BE2C (cell line): ENCODE results near the gene MTAP. TPM values are rescaled to one million over a fixed set of nuclear protein-coding genes. Genes with fewer than 3 reads are reported as not detected.
A peak's percentile ranks its signal among the peaks of the same experiment; 100 is the strongest.

ENCODE experiments used
- DNase-seq: peaks from one replicate; pipeline ENCODE4 v3.0.0-alpha.2; 2020
- H3K27me3 ChIP-seq: fragments of 250-450 bp; sonication (Bioruptor Pico); 2 replicates; pipeline ENCODE4 v1.5.1; 2020; ENCODE audit warnings: mild to moderate bottlenecking
- H3K36me3 ChIP-seq: fragments of 250-450 bp; sonication (Bioruptor Pico); 2 replicates; pipeline ENCODE4 v1.5.1; 2020; ENCODE audit warnings: mild to moderate bottlenecking
- H3K4me1 ChIP-seq: fragments of 250-450 bp; sonication (Bioruptor Pico); 2 replicates; pipeline ENCODE4 v1.5.1; 2020
- H3K4me3 ChIP-seq: 2 replicates; pipeline ENCODE4 v1.5.1; 2011; ENCODE audit warnings: low read depth, low read length
- H3K9me3 ChIP-seq: fragments of 250-450 bp; sonication (Bioruptor Pico); 2 replicates; pipeline ENCODE4 v1.5.1; 2020
- CTCF ChIP-seq: IDR thresholded peaks from 2 replicates; pipeline ENCODE4 v1.5.1; 2012; ENCODE audit warnings: mild to moderate bottlenecking, low read depth, low read length
- polyA plus RNA-seq: library from polyadenylated mRNA; unstranded; fragments of >200 nt; gene quantifications from one replicate; pipeline ENCODE4 v1.2.1, GENCODE V29; 2012; ENCODE audit warnings: low read depth, missing spikeins; ENCODE audit not compliant: insufficient read length, insufficient read depth

Gene MTAP
- 13.0 TPM for polyA plus RNA-seq

GRCh38 chr9:21802418-21803000 lies at the start of gene MTAP:
Gene MTAP (plus strand): TSS chr9:21802636. CDS start chr9:21802749, 113 bp downstream.
- peak; percentile 94 for DNase-seq
- H3K4me3 ChIP-seq: peak within 1 kb of the TSS; percentile 95
- H3K36me3 ChIP-seq: peaks cover 25% of the 10 kb centered on the region
- peaks cover 7% of the 10 kb centered on the region for H3K4me1 ChIP-seq
- H3K9me3 ChIP-seq: no peaks in the 10 kb centered on the region
- peaks cover 24% of the 10 kb centered on the region for H3K27me3 ChIP-seq
- no peak for TF ChIP-seq CTCF

- Histone ChIP-seq H3K36me3 (no peaks in the 10 kb centered on the region), H3K4me1 (no peaks in the 10 kb centered on the region), H3K9me3 (no peaks in the 10 kb centered on the region), H3K4me3 (no peak overlapping the region), H3K27me3 (no peaks in the 10 kb centered on the region; the same call in 1 of the 2 replicates)
- no peak for TF ChIP-seq CTCF
- no peak for DNase-seq
Measured at GRCh38 chr9:21753523-21753922, 48.9 kb upstream of the MTAP start.

- H3K27me3 ChIP-seq: no peaks in the 10 kb centered on the region; the same call in 1 of the 2 replicates
- no peaks in the 10 kb centered on the region for H3K4me1 ChIP-seq
- TF ChIP-seq CTCF: no peak
- no peaks in the 10 kb centered on the region for H3K36me3 ChIP-seq
- no peak for DNase-seq
- H3K9me3 ChIP-seq: no peaks in the 10 kb centered on the region
- no peak overlapping the region for H3K4me3 ChIP-seq
Measured at GRCh38 chr9:21754741-21755140, 47.7 kb upstream of the MTAP start.

- TF ChIP-seq CTCF: no peak
- Histone ChIP-seq H3K4me1 (no peaks in the 10 kb centered on the region), H3K9me3 (no peaks in the 10 kb centered on the region), H3K4me3 (no peak overlapping the region), H3K27me3 (no peaks in the 10 kb centered on the region; the same call in 1 of the 2 replicates), H3K36me3 (no peaks in the 10 kb centered on the region)
- DNase-seq: no peak
Measured at GRCh38 chr9:21758540-21758939, 43.9 kb upstream of the MTAP start.

GRCh38 chr9:21761309-21761901 lies 41.0 kb upstream of the MTAP start:
- TF ChIP-seq CTCF: no peak

GRCh38 chr9:21762064-21762463 lies 40.4 kb upstream of the MTAP start:
- peaks cover 5% of the 10 kb centered on the region; the same call in 1 of the 2 replicates for H3K27me3 ChIP-seq
- H3K4me3 ChIP-seq: no peak overlapping the region
- H3K9me3 ChIP-seq: no peaks in the 10 kb centered on the region
- no peak for DNase-seq
- TF ChIP-seq CTCF: no peak
- no peaks in the 10 kb centered on the region for H3K4me1 ChIP-seq
- no peaks in the 10 kb centered on the region for H3K36me3 ChIP-seq

More at GRCh38 chr9:21761309-21761901, 41.0 kb upstream of the MTAP start:
- no peaks in the 10 kb centered on the region for H3K4me1 ChIP-seq
- peaks cover 5% of the 10 kb centered on the region; the same call in 1 of the 2 replicates for H3K27me3 ChIP-seq
- no peak overlapping the region for H3K4me3 ChIP-seq
- H3K9me3 ChIP-seq: no peaks in the 10 kb centered on the region
- no peaks in the 10 kb centered on the region for H3K36me3 ChIP-seq
- DNase-seq: no peak
